Bronchial epithelial cell (primary cell): Measurements from ENCODE around the gene ORC5. TPM values are rescaled to one million over a fixed set of nuclear protein-coding genes. Genes with fewer than 3 reads are reported as not detected.
"Not testable (repeated sequence)": the region's sequence is repeated elsewhere in the genome, so short reads cannot be mapped to it uniquely, and the experiment has no call there.

ENCODE experiments used
- DNase-seq: peaks from one replicate; pipeline ENCODE4 v3.0.0-alpha.2; 2010; ENCODE audit warnings: low read depth
- FAIRE-seq: peaks from 2 replicates; lab custom pipeline; 2011; peaks lifted over from hg19 to GRCh38; lab: Jason Lieb, UNC
- H3K27me3 ChIP-seq: 2 replicates; pipeline ENCODE4 v1.5.1; 2011; ENCODE audit warnings: low read length; ENCODE audit not compliant: control insufficient read depth, insufficient read depth
- H3K36me3 ChIP-seq: 2 replicates; pipeline ENCODE4 v1.5.1; 2011; ENCODE audit warnings: low read length; ENCODE audit not compliant: control insufficient read depth, insufficient read depth
- H3K4me3 ChIP-seq: 2 replicates; pipeline ENCODE4 v1.5.1; 2011; ENCODE audit warnings: mild to moderate bottlenecking, low read depth, low read length, control low read depth
- total RNA-seq: library from RNA; depleted of rRNA; stranded (reverse); fragments of >200 nt; gene quantifications from 2 replicates; pipeline ENCODE4 v1.2.1, GENCODE V29; 2014
- TF ChIP-seq, protein P1 (sequence below): IDR thresholded peaks from 2 replicates; pipeline ENCODE4 v1.5.1; 2011; ENCODE audit warnings: mild to moderate bottlenecking, moderate library complexity, low read length, control low read depth, inconsistent platforms; ENCODE audit not compliant: insufficient read depth, severe bottlenecking

The ORC5 gene
- total RNA-seq, 1 donor from 2014 or later: 25.0 TPM

DNA sequence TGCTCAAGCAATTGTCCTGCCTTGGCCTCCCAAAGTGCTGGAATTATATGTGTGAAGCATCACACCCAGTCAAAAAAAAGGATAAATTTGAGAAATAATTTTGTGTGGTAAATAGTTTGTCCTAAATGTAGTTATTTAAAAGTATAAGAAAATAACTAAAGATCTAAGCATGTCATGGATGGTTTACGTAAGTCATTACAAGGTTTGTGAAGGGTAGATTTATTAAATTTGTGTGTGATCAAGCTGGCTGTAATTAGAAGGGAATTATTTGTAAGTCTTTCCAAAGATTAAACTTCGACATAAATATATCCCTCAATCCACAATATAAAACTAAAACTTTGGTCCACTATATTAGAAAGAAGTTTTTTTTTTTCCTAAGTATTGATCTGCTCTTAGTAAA lies 28.6 kb downstream of the ORC5 start:
- H3K27me3 ChIP-seq: no peaks in the 10 kb centered on the region
- FAIRE-seq: no peak
- peaks cover 4% of the 10 kb centered on the region for H3K36me3 ChIP-seq

DNA sequence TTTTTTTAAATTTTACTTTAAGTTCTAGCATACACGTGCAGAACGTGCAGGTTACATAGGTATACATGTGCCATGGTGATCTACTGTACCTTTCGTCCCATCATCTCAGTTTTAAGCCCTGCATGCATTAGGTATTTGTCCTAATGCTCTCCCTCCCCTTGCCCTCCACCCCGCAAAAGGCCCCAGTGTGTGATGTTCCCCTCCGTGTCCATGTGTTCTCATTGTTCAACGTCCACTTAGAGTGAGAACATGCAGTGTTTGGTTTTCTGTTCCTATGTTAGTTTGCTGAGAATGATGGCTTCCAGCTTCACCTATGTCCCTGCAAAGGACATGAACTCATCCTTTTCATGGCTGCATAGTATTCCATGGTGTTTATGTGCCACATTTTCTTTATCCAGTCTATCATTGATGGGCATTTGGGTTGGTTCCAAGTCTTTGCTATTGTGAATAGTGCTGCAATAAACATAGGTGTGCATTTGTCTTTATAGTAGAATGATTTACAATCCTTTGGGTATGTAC lies 30.2 kb downstream of the ORC5 start:
- not testable (repeated sequence) for H3K27me3 ChIP-seq, H3K4me3 ChIP-seq, DNase-seq, H3K36me3 ChIP-seq, FAIRE-seq

More for the DNA sequence above, 28.6 kb downstream of the ORC5 start:
- H3K4me3 ChIP-seq: no peak overlapping the region
- TF ChIP-seq, protein P1, sequence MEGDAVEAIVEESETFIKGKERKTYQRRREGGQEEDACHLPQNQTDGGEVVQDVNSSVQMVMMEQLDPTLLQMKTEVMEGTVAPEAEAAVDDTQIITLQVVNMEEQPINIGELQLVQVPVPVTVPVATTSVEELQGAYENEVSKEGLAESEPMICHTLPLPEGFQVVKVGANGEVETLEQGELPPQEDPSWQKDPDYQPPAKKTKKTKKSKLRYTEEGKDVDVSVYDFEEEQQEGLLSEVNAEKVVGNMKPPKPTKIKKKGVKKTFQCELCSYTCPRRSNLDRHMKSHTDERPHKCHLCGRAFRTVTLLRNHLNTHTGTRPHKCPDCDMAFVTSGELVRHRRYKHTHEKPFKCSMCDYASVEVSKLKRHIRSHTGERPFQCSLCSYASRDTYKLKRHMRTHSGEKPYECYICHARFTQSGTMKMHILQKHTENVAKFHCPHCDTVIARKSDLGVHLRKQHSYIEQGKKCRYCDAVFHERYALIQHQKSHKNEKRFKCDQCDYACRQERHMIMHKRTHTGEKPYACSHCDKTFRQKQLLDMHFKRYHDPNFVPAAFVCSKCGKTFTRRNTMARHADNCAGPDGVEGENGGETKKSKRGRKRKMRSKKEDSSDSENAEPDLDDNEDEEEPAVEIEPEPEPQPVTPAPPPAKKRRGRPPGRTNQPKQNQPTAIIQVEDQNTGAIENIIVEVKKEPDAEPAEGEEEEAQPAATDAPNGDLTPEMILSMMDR: no peak
- no peak for DNase-seq

DNA sequence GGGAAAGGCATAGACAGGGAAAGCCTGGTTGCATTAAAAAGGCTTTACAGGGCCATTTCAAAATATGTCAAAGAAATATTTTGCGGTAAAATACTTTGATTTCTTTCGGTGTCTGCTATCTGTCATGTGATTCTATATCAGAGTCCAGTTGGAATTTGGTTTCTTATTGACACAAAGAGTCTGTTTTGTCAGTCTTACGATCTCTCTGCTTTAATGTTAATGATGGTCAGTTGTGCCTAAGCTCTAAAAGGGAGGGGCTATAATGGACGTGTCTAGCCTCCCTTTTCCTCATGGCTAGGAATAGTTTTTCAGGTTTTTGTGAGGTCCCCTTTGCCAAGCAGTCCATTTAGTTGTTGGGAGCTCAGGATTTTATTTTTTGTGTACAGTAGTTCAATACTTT lies 31.5 kb downstream of the ORC5 start:
- DNase-seq (no peak), FAIRE-seq (no peak)
- H3K36me3 ChIP-seq: peaks cover 1% of the 10 kb centered on the region
- H3K4me3 ChIP-seq: no peak overlapping the region
- TF ChIP-seq, protein P1: no peak
- H3K27me3 ChIP-seq: no peaks in the 10 kb centered on the region

DNA sequence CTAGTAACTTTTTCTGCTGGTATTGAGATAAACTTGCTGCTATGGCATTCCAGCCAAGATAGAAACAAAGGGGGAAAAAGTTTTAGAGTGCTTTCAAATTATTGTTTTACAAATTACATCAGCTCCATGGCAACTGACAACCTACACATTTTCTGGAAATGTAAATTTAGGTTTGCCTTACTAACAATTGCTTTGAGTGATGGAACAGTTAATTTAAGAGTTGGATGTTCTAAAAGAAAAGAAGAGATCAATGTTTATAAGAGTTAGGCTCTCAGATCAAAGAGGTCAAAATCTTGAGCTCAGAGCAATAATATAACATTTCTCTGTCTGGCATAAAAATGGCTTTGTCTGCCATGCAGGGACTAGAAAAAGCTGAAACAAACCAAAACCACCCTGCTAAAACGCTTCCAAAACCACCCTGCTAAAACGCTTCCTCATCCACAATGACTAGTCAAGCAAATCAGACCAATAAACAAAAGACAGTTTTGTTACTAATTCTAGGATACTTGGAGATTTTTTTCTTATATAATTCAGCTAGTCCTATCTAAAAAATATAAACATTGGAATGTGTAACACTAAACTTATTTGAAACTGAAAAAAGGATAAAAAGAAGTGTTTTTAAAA lies 32.3 kb downstream of the ORC5 start:
- DNase-seq (no peak), FAIRE-seq (no peak)
- Histone ChIP-seq H3K36me3 (peaks cover 1% of the 10 kb centered on the region), H3K27me3 (no peaks in the 10 kb centered on the region), H3K4me3 (no peak overlapping the region)
- TF ChIP-seq, protein P1: no peak

DNA sequence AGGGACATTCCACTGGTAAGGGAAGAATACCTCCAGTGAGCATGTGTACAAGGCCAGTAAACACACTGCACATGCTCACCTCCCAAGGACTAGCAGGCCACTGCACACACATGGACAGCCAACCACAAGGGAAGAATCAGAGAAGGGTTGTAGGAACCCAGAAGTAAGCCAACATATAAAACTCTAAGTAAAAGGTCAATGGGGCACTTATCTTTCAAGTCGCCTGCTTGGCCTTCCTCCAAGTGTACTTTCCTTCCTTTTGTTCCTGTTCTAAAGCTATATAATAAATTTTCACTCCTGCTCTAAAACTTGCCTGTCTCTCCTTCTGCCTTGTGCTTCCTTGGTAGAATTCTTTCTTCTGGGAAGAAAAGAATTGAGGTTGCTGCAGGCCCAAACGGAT lies 33.0 kb downstream of the ORC5 start:
- TF ChIP-seq, protein P1: no peak
- Histone ChIP-seq H3K27me3 (no peaks in the 10 kb centered on the region), H3K36me3 (no peaks in the 10 kb centered on the region), H3K4me3 (no peak overlapping the region)
- DNase-seq (no peak), FAIRE-seq (no peak)

DNA sequence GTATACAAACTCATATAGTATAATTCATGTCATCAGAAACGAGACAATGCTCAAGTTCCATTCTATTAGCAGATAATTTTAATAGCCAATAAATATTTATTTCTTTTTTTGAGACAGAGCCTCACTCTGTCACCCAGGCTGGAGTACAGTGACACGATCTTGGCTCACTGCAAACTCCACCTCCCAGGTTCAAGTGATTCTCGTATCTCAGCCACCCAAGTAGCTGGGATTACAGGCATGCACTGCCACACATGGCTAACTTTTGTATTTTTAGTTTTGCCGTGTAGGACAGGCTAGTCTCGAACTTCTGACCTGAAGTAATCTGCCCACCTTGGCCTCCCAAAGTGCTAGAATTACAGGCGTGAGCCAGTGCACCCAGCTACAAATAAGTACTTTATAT lies 45.7 kb downstream of the ORC5 start:
- FAIRE-seq: no peak
- peaks cover 2% of the 10 kb centered on the region for H3K36me3 ChIP-seq

More for the DNA sequence above, 45.7 kb downstream of the ORC5 start:
- DNase-seq: no peak
- TF ChIP-seq, protein P1: no peak
- H3K4me3 ChIP-seq: no peak overlapping the region
- no peaks in the 10 kb centered on the region for H3K27me3 ChIP-seq
